Osteoblast (primary cell): Measurements from ENCODE around the gene SPATS1. TPM values are rescaled to one million over a fixed set of nuclear protein-coding genes. Genes with fewer than 3 reads are reported as not detected.

ENCODE experiments used
- DNase-seq: peaks from one replicate; pipeline ENCODE4 v3.0.0; 2011; ENCODE audit warnings: low spot score, mixed read lengths; ENCODE audit not compliant: insufficient read length; ENCODE audit errors: missing footprints
- H2AFZ ChIP-seq: 2 replicates; pipeline ENCODE4 v1.6.0; 2011; ENCODE audit warnings: mild to moderate bottlenecking, low read length
- H3K27ac ChIP-seq: 2 replicates; pipeline ENCODE4 v1.5.1; 2011; ENCODE audit warnings: mild to moderate bottlenecking, low read depth, low read length, moderate library complexity
- H3K27me3 ChIP-seq: 2 replicates; pipeline ENCODE4 v1.6.0; 2012; ENCODE audit warnings: mild to moderate bottlenecking, control low read depth, inconsistent platforms, low read length, moderate library complexity; ENCODE audit not compliant: insufficient read depth
- H3K36me3 ChIP-seq: 2 replicates; pipeline ENCODE4 v1.5.1; 2011; ENCODE audit warnings: mild to moderate bottlenecking, low read length, control low read depth, moderate library complexity; ENCODE audit not compliant: insufficient read depth
- H3K4me1 ChIP-seq: 2 replicates; pipeline ENCODE4 v1.5.1; 2011; ENCODE audit warnings: mild to moderate bottlenecking, low read length, control low read depth, moderate library complexity; ENCODE audit not compliant: insufficient read depth
- H3K4me2 ChIP-seq: 2 replicates; pipeline ENCODE4 v1.6.0; 2011; ENCODE audit warnings: mild to moderate bottlenecking, low read length; ENCODE audit not compliant: insufficient read depth
- H3K4me3 ChIP-seq: fragments of 200-600 bp; sonication (generic); 3 replicates; pipeline ENCODE4 v1.5.1; 2012; ENCODE audit warnings: mild to moderate bottlenecking, low read length, inconsistent platforms; ENCODE audit not compliant: insufficient read depth
- H3K79me2 ChIP-seq: 2 replicates; pipeline ENCODE4 v1.6.0; 2012; ENCODE audit warnings: mild to moderate bottlenecking, low read length, control low read depth, inconsistent platforms; ENCODE audit not compliant: insufficient read depth
- H3K9me3 ChIP-seq: 2 replicates; pipeline ENCODE4 v1.5.1; 2011; ENCODE audit warnings: low read depth, low read length, control low read depth
- H4K20me1 ChIP-seq: 2 replicates; pipeline ENCODE4 v1.6.0; 2012; ENCODE audit warnings: mild to moderate bottlenecking, low read length, control low read depth; ENCODE audit not compliant: insufficient read depth
- CTCF ChIP-seq: IDR thresholded peaks from 2 replicates; pipeline ENCODE4 v1.5.1; 2011; ENCODE audit warnings: mild to moderate bottlenecking, low read depth, low read length, moderate library complexity; ENCODE audit errors: extremely low read depth
- total RNA-seq: library from RNA; depleted of rRNA; stranded (reverse); fragments of >200 nt; gene quantifications from 2 replicates; pipeline ENCODE4 v1.2.3, GENCODE V29; 2012

Gene SPATS1
- total RNA-seq, 1 donor, result not detected

- no peak overlapping the region for H3K4me2 ChIP-seq
- DNase-seq, result no peak
These were observed 31.3 kb downstream of the SPATS1 start for GRCh38 chr6:44373787-44374186.

GRCh38 chr6:44375071-44375470 lies 32.6 kb downstream of the SPATS1 start:
- Histone ChIP-seq H3K9me3 (no peaks in the 10 kb centered on the region), H4K20me1 (no peaks in the 10 kb centered on the region), H3K4me2 (no peak overlapping the region), H3K4me3 (no peak overlapping the region), H3K4me1 (no peaks in the 10 kb centered on the region), H3K36me3 (no peaks in the 10 kb centered on the region), H3K27ac (no peak overlapping the region), H2AFZ (no peak overlapping the region), H3K27me3 (peaks cover 23% of the 10 kb centered on the region), H3K79me2 (no peaks in the 10 kb centered on the region)
- no peak for TF ChIP-seq CTCF
- DNase-seq, result no peak

More at GRCh38 chr6:44373787-44374186, 31.3 kb downstream of the SPATS1 start:
- no peak overlapping the region for H3K27ac ChIP-seq
- no peaks in the 10 kb centered on the region for H3K79me2 ChIP-seq
- H3K9me3 ChIP-seq, result no peaks in the 10 kb centered on the region
- no peak for TF ChIP-seq CTCF
- H3K27me3 ChIP-seq, result peaks cover 23% of the 10 kb centered on the region
- no peaks in the 10 kb centered on the region for H3K4me1 ChIP-seq
- H4K20me1 ChIP-seq, result no peaks in the 10 kb centered on the region
- no peaks in the 10 kb centered on the region for H3K36me3 ChIP-seq
- H2AFZ ChIP-seq, result no peak overlapping the region
- H3K4me3 ChIP-seq, result no peak overlapping the region

GRCh38 chr6:44377484-44377883 lies 35.0 kb downstream of the SPATS1 start:
- no peaks in the 10 kb centered on the region for H4K20me1 ChIP-seq
- no peaks in the 10 kb centered on the region for H3K9me3 ChIP-seq
- no peak overlapping the region for H3K4me3 ChIP-seq
- no peaks in the 10 kb centered on the region for H3K4me1 ChIP-seq
- H3K27me3 ChIP-seq, result peaks cover 28% of the 10 kb centered on the region
- H3K79me2 ChIP-seq, result no peaks in the 10 kb centered on the region
- no peak overlapping the region for H3K4me2 ChIP-seq
- no peak for TF ChIP-seq CTCF
- no peak for DNase-seq
- H2AFZ ChIP-seq, result no peak overlapping the region
- no peak overlapping the region for H3K27ac ChIP-seq
- no peaks in the 10 kb centered on the region for H3K36me3 ChIP-seq

- TF ChIP-seq CTCF, result no peak
- H4K20me1 ChIP-seq, result no peaks in the 10 kb centered on the region
- no peak overlapping the region for H3K27ac ChIP-seq
- H2AFZ ChIP-seq, result no peak overlapping the region
- H3K27me3 ChIP-seq, result peaks cover 25% of the 10 kb centered on the region
- H3K4me2 ChIP-seq, result no peak overlapping the region
- H3K4me3 ChIP-seq, result no peak overlapping the region
- H3K79me2 ChIP-seq, result no peaks in the 10 kb centered on the region
- H3K4me1 ChIP-seq, result no peaks in the 10 kb centered on the region
- no peaks in the 10 kb centered on the region for H3K36me3 ChIP-seq
- H3K9me3 ChIP-seq, result no peaks in the 10 kb centered on the region
- DNase-seq, result no peak
These were observed 35.5 kb downstream of the SPATS1 start for GRCh38 chr6:44377971-44378370.
